ENCODE data around the gene C1QC.

Gene C1QC

GRCh38 chr1:22676916-22677583 lies 33.6 kb downstream of the C1QC start:
- FAIRE-seq (no peak), DNase-seq (ENCODE audit: insufficient read length, low spot score) (no peak)

GRCh38 chr1:22677931-22678896 lies 34.8 kb downstream of the C1QC start:
- FAIRE-seq (no peak), DNase-seq (ENCODE audit: insufficient read length, low spot score) (no peak)

- DNase-seq (ENCODE audit: insufficient read length, low spot score) (no peak), FAIRE-seq (no peak)
Observed at GRCh38 chr1:22680726-22681125, 37.3 kb downstream of the C1QC start.

- DNase-seq (ENCODE audit: insufficient read length, low spot score) (no peak), FAIRE-seq (no peak)
Observed at GRCh38 chr1:22681556-22682276, 38.3 kb downstream of the C1QC start.

- no peak for DNase-seq (ENCODE audit: insufficient read length, low spot score)
- no peak for FAIRE-seq
Observed at GRCh38 chr1:22683547-22683946, 40.1 kb downstream of the C1QC start.

DNA sequence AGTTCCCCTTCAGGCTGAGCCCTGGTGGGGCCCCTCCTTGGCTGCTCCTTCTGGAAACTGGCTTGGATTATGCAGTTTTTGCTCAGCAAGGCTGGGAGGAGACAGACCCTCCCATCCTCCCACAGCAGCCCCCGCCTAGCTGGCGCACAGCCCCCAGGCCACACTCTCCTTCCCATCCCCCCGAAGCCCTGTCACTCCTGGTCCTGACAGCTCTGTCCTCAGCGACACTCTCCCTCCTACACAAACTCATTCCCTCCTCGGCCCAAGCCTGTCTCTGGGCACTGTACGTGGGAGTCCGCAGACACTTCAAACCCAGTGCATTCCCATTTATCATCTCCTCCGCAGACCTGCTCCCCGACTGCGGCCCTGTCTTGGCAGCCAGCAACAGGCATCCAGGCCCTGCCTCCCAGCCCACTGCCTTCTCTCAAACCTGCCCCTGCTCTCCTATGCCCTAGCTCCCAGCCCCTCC lies 42.2 kb downstream of the C1QC start:
- FAIRE-seq (no peak), DNase-seq (ENCODE audit: insufficient read length, low spot score) (no peak)

GRCh38 chr1:22687191-22687590 lies 43.8 kb downstream of the C1QC start:
- no peak for FAIRE-seq
- DNase-seq (ENCODE audit: insufficient read length, low spot score) = no peak

DNA sequence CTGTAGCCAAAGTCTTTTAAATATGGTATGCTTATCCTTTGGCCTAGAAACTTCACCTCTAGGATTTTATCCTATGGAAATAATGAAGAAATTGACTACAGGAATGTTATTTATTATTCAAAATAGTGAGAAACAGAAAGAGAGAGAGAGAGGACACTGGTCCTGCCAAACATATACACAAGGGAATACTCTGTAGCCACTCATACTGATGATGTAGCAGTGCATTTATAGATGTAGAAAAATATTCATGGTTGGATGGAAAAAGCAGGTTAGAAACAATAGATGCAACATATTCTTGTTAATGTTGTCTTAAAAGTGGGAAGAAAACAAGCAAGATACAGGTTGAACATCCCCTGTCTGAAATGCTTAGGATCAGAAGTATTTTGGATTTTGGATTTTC lies 45.0 kb downstream of the C1QC start:
- FAIRE-seq (no peak), DNase-seq (ENCODE audit: insufficient read length, low spot score) (no peak)

DNA sequence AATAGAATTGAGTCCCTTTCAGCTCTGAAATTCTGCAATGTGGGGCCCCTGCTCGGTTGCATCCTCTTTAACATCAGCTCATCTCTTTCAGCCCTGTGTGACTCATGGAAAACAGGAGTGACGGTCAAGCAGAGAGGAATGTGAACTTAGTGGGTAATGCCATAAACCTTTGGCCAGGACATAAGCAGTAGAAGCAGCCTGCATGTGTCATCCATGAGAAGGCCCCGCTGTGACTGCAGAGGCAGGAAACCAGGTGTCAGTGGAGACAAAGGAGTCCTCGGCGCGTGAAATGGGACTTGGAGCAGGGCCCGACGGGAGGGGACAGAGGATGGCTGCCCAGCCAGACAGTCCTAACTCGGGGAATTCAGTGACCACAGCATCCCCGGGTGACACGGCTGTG lies 46.1 kb downstream of the C1QC start:
- FAIRE-seq (peak; percentile 83), DNase-seq (ENCODE audit: insufficient read length, low spot score) (peak; percentile 88)

- FAIRE-seq = no peak
Observed at GRCh38 chr1:22691031-22691753, 47.8 kb downstream of the C1QC start.

DNA sequence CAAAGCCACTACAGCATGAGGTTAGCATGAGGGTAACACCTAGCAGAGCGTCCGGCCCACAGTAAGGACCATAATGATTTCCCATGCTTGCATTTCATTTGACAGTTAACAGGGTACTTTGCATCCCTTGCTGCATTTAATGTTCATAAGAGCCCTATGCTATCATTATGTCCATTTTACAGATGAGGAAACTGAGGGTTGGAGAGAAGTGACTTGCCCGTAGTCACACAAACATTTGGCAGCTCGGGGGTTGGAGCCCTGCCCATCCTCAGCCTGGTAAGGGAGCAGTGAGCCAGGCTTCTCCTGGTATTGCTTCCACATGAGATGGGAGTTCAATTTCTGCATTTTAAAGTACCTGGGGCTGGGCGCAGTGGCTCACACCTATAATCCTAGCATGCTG lies 50.7 kb downstream of the C1QC start:
- DNase-seq (ENCODE audit: insufficient read length, low spot score) = no peak

More at GRCh38 chr1:22691031-22691753, 47.8 kb downstream of the C1QC start:
- DNase-seq (ENCODE audit: insufficient read length, low spot score) = no peak

GRCh38 chr1:22696610-22697009 lies 53.2 kb downstream of the C1QC start:
- FAIRE-seq (no peak), DNase-seq (ENCODE audit: insufficient read length, low spot score) (no peak)

More for the DNA sequence above, 50.7 kb downstream of the C1QC start:
- no peak for FAIRE-seq

All from HTR-8/SVneo (cell line).